ELF-1 (cell line): Measurements from ENCODE around the gene VKORC1.

Source experiments
- DNase-seq: peaks from one replicate; pipeline ENCODE4 v3.0.0-alpha.2; 2016; ENCODE audit warnings: low read depth, low spot score

Gene VKORC1

DNA sequence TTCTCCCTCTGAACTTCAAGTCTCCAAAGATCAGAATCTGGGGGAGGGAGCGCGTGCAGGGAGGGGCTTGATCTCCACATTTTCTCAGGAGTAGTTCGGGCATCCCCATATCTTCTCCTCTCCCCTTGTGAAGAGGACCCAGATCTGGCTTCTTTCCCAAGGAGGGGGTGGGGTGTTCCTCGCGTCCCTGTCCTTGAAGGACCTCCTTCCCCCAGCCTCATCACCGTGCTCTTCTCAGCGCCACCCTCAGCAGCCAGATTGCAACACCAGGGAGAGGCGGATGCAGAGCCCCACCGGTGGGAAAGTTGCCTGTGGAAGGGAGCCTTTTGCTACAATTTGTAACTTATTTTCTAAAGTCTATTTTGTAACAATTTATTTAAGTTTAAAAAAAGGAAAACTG, 11.5 kb downstream of the VKORC1 start:
- DNase-seq: no peak

DNA sequence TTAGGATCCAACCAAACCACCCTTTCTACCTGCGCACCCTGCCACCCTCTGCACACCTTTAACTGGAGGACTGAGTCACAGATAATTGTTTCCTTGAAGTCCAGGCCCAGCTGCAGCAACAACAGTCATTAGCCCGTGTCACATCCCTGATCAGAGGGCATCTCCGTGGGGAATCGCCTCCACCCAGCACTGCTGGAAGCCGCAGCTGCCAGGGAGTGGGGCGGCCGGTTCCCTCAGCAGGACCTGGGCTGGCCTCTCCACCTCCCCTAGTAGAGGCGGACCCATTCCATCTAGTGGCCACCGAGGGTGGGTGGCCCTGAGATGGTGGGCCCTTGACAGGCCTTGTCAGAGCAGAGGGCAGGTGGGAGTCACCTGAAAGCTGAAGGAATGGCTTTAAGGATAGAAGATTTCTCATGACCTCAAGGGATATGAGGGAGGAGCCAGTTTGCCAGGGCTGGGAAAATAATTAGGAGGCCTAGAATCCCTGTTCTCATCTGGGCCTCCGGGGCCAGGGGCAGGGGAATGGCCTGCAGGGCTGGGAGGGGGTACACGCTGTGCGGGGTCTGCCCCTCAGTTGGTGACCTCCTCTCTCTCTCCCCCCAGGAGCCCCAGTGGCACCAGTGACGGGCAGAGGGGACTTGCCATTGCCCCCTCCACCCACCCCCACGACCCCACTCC, 12.1 kb downstream of the VKORC1 start:
- DNase-seq: no peak

DNA sequence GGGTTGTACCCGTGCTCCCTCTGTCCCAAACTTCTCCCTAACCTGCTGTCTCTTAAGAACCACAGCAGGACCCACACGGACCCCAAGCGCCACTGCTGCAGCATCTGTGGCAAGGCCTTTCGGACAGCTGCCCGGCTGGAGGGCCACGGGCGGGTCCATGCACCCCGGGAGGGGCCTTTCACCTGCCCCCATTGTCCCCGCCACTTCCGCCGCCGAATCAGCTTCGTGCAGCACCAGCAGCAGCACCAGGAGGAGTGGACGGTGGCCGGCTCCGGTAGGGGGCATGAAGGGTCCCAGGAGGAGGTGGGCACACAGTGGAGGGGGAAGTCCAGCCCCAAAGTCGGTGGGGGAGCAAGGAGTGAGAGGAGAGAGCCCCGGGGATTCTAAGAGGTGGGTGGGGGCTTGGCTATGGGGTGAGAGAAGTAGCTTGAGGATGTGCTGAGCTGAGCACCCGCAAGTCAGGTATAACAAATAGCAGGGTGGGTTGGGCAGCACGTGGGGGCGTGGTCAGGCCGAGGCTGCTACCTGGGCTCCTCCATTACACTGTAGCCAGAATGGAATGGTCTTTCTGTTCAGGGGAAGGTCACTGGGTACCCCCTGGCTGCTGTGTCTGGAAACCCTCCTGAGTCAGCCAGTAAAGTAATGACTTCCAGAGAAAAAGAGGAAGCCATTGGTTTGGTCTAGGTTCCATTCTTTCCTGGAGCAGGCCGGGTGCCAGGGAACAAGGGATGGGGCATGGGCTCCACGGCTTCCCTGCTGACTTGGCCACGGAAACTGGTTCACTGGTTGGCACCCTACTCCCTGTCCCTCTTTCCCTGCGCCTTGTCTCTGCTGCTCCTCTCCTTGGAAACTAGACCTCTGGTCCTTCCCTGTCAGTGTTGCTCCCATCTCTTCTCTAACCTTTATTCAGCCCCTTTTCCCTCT, 12.9 kb downstream of the VKORC1 start:
- no peak for DNase-seq

DNA sequence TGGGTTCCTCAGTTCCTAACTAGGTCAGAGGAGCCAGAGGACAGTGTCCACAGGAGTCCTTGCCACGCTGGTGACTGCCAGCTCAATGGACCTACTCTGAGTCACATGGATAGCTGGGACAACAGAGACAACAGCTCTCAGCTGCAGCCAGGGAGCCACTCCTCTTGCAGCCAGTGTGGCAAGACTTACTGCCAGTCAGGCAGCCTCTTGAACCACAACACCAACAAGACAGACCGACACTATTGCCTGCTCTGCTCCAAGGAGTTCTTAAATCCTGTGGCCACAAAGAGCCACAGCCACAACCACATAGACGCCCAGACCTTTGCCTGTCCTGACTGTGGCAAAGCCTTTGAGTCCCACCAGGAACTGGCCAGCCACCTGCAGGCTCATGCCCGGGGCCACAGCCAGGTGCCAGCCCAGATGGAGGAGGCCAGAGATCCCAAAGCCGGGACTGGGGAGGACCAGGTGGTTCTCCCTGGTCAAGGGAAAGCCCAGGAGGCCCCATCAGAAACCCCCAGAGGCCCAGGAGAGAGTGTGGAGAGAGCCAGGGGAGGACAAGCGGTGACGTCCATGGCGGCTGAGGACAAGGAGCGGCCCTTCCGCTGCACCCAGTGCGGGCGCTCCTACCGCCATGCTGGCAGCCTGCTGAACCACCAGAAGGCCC, 13.7 kb downstream of the VKORC1 start:
- no peak for DNase-seq

DNA sequence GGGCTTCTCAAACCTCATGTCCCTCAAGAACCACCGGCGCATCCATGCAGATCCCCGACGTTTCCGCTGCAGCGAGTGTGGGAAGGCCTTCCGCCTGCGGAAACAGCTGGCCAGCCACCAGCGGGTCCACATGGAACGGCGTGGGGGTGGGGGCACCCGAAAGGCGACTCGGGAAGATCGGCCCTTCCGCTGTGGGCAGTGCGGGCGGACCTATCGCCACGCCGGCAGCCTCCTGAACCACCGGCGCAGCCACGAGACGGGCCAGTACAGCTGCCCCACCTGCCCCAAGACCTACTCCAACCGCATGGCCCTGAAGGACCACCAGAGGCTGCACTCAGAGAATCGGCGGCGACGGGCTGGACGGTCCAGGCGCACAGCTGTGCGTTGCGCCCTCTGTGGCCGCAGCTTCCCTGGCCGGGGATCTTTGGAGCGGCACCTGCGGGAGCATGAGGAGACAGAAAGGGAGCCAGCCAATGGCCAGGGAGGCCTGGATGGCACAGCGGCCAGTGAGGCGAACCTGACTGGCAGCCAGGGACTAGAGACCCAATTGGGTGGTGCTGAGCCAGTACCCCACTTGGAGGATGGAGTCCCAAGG, 14.5 kb downstream of the VKORC1 start:
- DNase-seq: no peak

DNA sequence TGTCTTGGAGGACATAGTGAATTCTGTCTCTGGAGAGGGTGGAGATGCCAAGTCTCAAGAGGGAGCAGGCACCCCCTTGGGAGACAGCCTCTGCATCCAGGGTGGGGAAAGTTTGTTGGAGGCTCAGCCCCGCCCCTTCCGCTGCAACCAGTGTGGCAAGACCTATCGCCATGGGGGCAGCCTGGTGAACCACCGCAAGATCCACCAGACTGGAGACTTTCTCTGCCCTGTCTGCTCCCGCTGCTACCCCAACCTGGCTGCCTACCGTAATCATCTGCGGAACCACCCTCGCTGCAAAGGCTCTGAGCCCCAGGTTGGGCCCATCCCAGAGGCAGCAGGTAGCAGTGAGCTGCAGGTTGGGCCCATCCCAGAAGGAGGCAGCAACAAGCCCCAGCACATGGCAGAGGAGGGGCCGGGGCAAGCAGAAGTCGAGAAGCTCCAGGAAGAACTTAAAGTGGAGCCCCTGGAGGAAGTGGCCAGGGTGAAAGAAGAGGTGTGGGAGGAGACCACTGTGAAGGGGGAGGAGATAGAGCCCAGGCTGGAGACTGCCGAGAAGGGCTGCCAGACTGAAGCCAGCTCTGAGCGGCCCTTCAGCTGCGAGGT, 15.2 kb downstream of the VKORC1 start:
- DNase-seq: no peak

DNA sequence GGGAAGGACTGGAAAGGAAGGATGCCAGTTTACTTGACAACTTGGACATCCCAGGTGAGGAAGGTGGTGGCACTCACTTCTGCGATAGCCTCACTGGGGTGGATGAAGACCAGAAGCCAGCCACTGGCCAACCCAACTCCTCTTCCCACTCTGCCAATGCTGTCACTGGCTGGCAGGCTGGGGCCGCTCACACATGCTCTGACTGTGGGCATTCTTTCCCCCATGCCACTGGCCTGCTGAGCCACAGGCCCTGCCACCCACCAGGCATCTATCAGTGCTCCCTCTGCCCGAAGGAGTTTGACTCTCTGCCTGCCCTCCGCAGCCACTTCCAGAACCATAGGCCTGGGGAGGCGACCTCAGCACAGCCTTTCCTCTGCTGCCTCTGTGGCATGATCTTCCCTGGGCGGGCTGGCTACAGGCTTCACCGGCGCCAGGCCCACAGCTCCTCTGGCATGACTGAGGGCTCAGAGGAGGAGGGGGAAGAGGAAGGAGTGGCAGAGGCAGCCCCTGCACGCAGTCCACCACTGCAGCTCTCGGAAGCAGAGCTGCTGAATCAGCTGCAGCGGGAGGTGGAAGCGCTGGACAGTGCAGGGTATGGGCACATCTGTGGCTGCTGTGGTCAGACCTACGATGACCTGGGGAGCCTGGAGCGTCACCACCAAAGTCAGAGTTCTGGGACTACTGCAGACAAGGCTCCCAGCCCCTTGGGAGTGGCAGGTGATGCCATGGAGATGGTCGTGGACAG, 15.8 kb downstream of the VKORC1 start:
- DNase-seq: no peak

DNA sequence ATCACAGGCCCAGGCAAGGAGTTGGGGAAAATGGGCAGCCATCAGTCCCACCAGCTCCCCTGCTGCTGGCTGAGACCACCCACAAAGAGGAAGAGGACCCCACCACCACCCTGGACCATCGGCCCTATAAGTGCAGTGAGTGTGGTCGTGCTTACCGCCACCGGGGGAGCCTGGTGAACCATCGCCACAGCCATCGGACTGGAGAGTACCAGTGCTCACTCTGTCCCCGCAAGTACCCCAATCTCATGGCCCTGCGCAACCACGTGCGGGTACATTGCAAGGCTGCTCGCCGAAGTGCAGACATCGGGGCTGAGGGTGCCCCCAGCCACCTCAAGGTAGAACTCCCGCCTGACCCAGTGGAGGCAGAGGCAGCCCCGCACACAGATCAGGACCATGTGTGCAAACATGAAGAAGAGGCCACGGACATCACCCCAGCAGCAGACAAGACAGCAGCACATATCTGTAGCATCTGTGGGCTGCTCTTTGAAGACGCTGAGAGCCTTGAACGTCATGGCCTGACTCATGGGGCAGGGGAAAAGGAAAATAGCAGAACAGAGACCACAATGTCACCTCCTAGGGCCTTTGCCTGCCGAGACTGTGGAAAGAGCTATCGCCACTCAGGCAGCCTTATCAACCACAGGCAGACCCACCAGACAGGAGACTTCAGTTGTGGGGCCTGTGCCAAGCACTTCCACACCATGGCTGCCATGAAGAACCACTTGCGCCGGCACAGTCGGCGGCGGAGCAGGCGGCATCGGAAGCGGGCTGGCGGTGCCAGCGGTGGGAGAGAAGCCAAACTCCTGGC, 16.8 kb downstream of the VKORC1 start:
- no peak for DNase-seq

DNA sequence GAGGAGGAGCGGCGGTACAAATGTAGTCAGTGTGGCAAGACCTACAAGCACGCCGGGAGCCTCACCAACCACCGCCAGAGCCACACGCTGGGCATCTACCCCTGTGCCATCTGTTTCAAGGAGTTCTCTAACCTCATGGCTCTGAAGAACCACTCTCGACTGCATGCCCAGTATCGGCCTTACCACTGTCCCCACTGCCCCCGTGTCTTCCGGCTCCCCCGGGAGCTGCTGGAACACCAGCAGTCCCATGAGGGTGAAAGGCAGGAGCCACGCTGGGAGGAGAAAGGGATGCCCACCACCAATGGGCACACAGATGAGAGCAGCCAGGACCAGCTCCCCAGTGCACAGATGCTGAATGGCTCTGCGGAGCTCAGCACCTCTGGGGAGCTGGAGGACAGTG, 17.6 kb downstream of the VKORC1 start:
- DNase-seq: no peak

DNA sequence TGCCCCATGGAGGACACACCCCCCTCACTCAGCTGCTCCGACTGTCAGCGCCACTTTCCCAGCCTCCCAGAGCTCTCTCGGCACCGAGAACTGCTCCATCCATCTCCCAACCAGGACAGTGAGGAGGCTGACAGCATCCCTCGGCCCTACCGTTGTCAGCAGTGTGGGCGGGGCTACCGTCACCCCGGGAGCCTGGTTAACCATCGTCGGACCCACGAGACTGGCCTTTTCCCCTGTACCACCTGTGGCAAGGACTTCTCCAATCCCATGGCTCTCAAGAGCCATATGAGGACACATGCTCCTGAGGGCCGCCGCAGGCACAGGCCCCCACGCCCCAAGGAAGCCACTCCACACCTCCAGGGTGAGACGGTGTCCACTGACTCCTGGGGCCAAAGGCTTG, 18.3 kb downstream of the VKORC1 start:
- DNase-seq: no peak

DNA sequence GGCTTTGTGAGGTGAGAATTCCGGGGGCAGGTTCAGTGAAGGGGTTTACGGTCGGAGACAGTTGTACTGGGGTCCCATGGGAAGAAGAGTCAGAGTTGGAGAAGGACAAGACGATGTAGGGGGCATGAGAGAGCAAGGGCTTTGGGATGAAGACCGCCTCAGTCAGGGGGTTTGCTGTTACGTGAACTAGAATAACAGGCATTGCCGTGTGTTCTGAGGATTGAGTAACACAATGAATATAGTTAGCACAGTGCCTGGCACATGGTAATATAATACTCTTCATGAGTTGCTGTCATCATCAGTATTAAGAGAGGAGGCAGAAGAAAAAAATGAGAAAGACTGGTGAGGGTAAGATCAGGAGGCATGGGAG, 19.8 kb downstream of the VKORC1 start:
- DNase-seq: no peak

DNA sequence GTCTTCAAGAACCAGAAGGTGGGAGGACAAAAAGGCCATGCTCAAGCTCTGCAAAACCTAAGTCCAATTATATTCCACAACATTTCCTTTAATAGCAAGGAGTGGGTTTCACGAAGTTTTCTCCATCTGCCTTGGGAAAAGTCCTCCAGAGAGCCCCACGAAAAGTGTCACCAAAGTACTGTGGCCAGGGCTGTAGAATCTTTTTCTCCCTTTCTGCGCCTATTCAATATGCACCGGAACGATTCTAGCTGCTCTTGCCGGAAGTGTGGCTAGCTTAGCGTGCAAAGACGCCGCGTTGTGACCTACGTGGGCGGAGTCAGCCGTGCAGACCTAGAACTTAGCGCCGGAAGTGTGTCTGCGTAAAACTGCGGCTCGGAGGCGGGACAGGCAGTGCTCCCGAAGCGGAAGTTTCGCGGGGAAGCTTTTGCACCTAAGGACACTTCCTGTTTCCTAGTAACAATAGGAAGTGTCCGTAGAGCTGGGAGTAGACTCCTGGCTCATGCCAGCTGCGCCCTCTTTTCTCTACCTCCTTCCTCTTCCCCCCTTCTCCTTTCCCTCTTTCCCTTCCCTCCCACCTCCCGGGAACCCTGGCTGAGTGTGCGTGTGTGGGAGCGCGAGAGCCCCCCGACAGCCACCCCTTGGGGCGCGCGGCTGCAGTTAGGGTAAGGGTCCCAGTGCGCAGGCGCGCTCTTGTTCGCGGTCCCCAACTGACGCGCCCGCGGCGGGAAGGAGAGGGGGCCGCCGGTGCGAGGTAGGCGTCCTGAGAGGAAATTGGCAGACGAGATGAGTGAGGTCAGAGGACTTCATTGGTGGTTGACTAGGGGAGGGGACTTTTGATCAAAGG, 20.4 kb downstream of the VKORC1 start, which contains the start of the genes ZNF646 and ZNF668:
Gene ZNF646, plus strand, starts transcription at position 453 of the 844 bp plus-strand sequence. CDS start 1,903 bp downstream, outside the sequence.
Gene ZNF668, minus strand, starts transcription at position 271 of the 844 bp plus-strand sequence. CDS start 9,781 bp downstream, outside the sequence.
- DNase-seq: peak; percentile 99

DNA sequence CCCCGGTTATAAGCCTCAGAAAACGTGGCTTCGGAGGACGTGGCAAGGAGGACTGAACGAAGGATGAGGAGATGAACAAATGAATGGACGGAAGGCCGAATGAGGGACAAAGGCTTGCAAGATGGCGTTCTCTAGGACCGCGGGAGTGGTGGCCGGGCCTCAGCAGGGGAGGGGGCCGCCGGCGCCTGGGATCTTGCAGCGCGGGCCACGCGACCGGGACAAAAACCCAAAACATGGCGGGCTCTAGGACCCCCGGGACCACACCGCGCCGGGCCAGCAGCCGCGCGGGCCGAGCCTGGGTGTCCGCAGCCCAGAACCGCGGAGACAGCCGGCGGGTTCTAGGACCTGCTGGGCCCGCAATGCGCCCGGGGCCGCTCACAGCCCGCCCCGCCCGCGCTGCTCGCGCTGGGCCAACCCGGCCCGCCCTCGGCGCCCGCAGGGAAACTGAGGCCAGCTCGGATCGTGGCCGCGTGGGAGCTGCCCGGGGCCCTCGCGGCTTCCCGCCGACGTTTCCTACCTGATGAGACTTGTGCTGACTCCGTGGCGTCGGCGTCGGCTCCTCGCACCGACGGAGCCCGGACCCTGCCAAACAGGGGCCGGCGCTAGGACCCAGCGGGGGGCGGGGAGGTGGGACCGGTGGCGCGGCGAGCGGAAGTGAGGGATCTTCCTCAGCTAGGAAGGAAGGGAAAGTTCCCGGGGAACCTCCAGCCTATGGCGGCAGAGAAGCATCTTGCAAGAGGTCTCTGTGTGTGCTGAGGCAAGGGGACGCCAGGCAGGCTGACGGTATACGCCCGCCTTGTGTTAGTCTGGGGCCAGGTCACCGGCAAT, 21.2 kb downstream of the VKORC1 start:
- peak; percentile 93 for DNase-seq

DNA sequence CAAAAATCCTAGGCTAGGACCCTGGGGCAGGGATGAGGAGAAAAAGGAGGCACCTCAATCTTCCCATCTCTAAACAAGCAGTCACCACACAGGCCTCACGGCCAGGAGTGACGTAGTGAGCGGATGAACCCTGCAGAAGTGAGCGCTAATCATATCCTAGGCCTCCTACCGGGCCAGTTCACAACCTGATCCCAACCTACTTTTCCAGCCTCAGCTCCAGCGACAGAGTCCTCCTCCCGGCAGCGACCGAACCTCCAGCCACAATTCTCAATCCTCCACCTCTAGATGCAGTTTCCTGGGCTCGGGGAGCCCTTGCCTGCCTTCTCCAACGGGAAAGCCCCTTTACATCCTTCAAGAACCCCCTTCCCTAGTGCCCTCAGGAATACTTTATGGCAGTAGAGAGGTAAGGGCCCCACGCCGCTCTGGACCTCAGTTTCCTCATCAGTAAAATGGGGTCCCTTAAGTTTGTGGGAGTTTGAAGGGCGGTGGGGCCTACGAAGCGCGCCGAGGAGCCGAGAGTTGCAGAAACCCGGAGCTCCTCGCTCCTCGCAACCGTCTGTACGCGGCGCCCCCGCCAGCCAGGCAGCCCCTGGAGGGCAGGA, 22.0 kb downstream of the VKORC1 start:
- DNase-seq: peak; percentile 59

DNA sequence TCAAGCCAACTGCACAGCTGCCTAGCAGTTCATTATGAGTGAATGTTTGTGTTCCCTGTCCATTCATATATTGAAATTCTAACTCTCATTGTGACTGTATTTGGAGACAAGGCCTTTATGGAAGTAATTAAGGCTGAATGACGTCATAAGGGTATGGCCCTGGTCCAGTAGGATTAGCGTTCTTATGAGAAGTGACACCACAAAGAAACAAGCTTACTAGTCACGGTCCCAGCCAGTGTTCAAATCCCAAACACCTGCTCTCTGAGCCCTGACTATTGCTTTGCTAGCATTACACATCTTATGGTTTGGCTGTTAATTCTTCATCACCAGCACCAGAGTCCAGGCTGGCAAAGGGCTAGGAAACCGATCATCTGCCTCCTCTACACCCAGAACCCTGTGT, 22.7 kb downstream of the VKORC1 start:
- no peak for DNase-seq

DNA sequence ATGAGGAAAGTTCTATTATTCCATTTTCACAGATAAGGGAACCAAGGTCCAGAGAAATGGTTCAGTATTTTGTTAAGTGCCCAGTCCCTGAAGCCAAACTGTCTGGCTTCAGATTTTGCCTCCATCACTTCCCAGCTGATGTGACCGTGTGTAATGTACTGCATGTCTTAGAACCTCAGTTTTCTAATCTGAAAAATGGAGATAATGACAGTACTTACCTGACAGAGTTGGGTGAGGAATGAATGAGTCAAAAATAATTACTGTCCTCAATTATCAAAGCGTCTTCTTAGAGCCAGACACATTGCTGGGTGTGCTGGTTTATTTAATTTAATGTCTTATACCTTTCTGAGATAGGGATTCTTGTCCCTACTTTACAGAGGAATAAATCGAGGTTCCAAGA, 27.3 kb downstream of the VKORC1 start:
- no peak for DNase-seq

DNA sequence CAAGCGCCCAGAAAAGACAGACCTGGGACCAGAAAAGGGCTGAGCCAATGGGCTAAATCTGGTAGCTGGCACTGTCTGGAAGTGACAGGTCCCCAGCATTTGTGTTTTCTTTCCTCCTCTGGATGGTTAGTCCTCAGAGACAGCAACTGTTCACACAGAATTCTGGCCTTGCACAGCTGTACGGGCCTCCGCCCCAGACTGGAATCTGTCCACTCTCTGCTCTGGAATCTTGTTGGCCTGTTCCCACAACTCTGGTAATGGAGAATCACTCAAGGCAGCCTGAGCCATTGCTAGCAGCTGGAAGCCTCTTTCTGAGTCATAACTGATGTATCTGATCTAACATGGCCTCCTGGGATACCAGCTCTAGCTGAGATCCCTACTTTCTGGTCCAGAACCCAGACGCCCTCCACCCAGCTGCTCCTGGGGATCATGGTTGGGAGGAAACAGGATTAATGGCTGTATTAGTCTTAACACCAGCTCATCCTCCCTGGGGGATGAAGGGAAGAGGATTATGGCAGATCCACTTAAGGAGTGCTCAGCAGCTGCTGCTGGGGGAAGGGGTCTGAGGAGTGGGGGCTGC, 29.6 kb downstream of the VKORC1 start:
- DNase-seq: peak; percentile 75
